OCI-LY3 (cell line): ENCODE results near the gene FKBP2.

Experiments
- CTCF ChIP-seq: fragments of 200-600, 300-600 bp; sonication (generic); IDR thresholded peaks from 2 replicates; pipeline ENCODE4 v1.5.1; 2014; ENCODE audit warnings: antibody characterized with exemption, low read length, low read depth
- EZH2phosphoT487 ChIP-seq: fragments of 200-600 bp; shearing (Covaris generic); IDR thresholded peaks from 2 replicates; pipeline ENCODE4 v1.6.1; 2018; ENCODE audit warnings: antibody characterized with exemption, mixed run types, low read depth

GRCh38 chr11:64292460-64293254, 51.8 kb downstream of the FKBP2 start:
- TF ChIP-seq CTCF (no peak), EZH2phosphoT487 (no peak)
